ENCODE results near the gene KLHL29.
"Not testable (repeated sequence)": the region's sequence is repeated elsewhere in the genome, so short reads cannot be mapped to it uniquely, and the experiment has no call there.

Gene KLHL29

DNA sequence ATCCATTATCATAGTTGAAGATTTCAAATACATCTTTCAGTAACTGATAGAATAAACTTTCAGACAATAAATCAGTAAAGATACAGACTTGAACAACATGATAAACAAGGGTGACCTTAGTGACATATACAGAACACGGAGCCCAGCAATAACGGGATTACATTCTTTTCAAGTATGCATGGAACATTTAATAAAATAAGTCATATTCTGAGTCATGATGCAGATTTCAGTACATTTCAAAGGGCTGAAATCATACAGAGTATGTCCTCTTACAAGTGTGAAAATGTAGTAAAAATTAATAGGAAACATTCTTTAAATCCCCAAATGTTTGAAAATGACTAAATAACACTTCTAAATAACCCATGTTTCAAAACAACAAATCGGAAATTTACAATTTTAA is 17.2 kb upstream of the KLHL29 start:
- DNase-seq (ENCODE audit: low read depth, low spot score) = no peak

DNA sequence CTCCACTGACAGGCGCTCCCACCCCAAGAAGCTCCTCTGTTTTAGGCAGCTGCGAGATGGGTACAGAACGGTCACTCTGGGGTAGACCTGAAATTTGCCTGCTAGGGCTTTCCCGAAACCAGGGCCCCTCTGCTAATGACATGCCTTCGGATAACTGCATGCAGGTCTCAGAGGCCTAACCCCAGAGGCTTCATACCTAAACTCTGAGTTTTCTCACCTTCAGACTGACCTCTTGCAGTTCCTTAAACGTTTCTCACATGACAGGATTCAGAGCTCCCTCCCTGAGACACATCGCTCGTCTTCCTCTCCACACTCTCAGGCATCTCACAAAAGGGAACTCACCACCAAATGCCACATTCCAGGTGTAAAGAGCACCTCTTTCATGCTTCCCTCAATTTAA is 11.3 kb upstream of the KLHL29 start:
- no peak for DNase-seq (ENCODE audit: low read depth, low spot score)

DNA sequence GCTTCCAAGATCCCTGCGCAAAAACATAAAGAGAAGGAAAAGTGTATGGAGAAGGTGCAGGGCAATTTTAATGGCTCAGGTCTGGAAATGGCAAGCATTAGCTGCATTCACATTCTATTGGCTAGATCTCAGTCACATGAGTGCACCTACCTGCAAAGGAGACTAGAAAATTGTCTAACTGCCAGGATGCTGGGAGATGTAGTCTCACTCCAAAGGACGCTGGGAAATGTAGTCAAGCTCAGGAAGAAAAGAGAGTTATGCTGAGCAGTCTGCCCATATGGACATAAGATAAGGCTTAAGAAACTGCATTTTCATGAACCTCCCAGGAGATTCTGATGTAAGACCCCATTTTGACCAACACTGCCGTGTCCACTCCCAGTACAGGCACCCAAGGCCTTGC is 9.5 kb upstream of the KLHL29 start:
- DNase-seq (ENCODE audit: low read depth, low spot score) = no peak

DNA sequence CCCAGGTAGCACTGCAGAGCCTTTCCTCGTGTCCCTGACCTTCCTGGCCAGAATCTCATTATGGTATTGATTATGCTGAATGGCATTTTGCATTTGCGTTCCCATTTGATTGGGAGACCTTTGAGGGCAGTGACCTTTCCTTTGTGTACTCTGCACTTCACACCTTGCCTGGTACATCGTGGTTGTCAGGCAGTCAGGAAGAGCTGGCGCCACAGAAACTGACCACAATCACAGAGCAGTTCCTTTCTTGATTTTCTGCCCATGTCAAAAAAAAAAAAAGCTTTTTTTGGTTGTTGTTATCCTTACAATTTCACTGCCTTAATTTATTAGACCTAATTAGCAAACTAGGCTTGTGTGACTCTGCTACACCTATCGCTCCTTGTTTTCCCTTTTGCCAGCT is 8.9 kb upstream of the KLHL29 start:
- no peak for DNase-seq (ENCODE audit: low read depth, low spot score)

DNA sequence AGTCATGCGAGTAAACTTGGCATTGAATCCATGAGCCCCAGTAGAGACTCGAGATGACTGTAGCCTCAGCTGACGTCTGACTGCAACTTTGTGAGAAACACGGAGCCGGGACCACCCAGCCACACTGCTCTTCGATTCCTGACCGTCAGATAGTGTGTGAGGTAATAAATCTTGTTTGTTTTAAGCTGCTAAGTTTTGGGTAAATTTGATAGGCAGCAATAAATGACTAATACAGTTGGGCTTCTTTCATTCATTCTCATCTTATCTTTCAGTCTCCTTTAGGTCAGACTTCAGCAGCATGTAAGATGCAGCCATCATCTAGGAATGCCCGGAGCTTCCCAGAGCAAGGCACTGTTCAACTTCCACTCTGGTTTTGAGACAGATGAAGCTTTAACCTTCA is 8.0 kb upstream of the KLHL29 start:
- no peak for DNase-seq (ENCODE audit: low read depth, low spot score)

DNA sequence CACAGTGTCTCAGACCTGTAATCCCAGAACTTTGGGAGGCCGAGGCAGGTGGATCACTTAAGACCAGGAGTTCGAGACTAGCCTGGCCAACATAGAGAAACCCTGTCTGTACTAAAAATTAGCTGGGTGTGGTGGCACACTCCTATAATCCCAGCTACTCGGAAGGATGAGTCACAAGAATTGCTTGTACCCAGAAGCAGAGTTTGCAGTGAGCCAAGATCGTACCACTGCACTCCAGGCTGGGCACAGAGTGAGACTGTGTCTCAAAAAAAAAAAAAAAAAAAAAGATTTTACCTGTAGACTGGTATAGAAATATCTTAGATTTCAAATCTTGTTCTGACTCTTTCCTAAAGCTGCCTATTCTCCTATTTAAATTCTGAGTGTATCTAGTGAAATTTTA is 7.2 kb upstream of the KLHL29 start:
- DNase-seq (ENCODE audit: low read depth, low spot score) = no peak

DNA sequence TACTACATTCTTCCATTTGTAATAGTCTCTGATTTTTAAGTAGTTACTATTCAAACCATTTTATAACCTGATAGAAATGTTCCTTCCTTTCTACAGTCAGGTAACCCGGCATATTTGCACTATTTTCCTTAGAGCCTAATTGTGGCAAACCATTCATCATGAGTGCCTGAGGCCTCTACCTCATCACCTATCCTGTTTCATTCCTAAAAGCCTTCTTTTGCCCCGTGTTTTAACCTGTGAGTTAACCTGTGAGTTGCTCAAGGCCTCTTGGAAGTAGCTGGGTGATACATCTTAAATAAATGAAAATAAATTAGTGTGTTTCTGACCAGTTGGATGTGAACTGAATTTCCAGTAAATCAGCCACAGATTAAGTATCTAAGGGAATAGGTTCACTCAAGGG is 6.5 kb upstream of the KLHL29 start:
- DNase-seq (ENCODE audit: low read depth, low spot score) = no peak

DNA sequence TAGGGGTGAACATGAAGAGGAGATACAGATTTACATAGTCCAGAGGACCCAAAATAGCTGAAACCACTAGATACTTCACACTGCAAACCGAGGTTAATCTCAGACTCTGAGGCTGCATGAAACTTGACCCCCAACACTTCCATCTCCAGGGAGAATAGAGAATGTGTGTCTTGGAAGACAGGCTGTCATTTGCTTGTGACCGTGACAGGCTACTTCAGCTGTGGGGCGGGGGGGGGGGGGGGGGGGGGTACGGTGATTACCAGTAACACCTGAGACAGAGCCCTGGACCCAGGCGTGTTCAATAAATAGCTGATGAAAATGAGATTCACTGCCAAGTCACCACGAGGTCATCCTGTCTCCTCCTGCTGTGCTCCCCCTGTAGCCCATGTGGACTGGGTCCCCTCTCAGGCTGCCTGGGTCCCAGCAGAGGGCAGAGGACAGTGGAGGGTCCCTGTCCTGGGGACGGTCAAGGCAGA is 5.7 kb upstream of the KLHL29 start:
- no peak for DNase-seq (ENCODE audit: low read depth, low spot score)

DNA sequence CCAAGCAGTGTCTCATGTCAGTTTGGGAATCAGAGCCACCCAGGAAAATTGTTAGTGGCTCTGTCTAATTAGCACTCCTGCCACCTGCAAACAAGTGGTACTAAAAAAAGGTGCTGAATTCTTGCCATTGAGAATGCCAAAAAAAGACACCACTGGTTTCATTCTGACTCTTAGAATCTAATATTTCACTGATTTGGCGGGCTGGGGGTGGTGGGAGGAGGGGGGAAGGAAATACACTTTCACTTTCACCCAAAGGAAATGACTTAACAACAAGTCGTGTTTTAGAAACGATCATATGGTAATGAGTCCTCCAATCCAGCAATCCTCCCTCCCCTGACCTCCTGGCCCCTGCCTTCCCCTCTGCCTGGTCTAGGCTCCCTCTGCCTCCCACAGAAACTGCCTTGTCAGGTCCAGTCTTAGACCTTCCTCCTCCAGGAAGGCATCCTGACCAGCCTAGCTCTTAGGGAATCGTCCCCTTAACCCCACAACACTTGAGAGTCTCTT is 4.4 kb upstream of the KLHL29 start:
- no peak for DNase-seq (ENCODE audit: low read depth, low spot score)

DNA sequence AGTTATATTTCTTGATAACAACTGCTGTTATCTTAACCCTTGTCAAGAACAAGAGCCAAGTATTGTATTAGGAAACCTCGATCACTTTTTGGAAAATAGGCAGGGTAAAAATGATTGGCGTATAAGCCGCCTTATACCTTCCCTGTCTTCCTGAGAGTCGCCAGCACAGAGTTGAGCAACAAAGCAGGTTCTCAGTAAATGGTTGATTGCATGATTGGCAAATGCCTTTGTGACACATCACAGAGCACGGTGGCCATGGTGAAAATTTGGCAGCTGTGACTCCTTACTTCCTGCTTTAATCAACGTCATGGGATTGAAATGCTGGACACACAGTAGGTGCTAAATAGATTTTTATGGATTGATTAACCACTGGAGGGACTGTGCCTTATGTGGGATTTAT is 3.9 kb upstream of the KLHL29 start:
- DNase-seq (ENCODE audit: low read depth, low spot score) = no peak

DNA sequence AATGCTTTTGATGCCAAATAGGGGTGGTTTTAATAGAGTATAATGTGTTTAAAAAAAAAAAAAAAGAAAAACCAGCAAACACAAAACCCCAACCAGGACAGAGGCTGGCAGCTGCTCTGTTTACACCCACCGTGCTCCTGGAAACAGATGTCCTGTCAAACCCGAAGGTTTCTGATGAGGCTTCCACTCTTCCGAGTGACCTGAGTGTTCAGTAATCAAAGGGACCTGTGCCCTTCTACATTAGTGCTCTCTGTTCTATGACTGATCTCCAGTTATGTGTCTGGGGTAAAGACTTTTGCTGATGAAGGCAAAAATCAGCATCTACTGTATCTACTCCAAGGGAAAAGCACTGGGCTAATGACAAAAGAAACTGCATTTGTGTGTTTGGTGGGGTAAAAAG is 3.5 kb upstream of the KLHL29 start:
- no peak for DNase-seq (ENCODE audit: low read depth, low spot score)

DNA sequence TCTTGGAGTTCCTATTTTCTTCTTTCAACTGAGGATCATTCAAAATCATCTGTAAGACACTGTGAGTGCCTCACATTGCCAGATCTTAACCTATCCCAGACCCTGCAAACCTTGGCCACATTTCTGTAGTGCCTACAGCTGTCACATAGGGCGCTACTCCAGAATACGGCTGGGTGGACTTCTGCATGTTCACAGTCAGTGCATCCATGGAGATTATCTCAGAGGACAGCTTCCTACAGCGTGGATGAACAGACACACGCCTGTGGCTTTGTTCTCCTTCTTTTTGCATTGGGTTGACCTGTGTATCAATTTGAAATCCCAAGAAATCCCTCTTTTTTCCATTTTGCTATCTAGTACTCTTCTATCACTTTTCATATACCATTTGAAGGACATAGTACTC is 1.9 kb upstream of the KLHL29 start:
- no peak for DNase-seq (ENCODE audit: low read depth, low spot score)

DNA sequence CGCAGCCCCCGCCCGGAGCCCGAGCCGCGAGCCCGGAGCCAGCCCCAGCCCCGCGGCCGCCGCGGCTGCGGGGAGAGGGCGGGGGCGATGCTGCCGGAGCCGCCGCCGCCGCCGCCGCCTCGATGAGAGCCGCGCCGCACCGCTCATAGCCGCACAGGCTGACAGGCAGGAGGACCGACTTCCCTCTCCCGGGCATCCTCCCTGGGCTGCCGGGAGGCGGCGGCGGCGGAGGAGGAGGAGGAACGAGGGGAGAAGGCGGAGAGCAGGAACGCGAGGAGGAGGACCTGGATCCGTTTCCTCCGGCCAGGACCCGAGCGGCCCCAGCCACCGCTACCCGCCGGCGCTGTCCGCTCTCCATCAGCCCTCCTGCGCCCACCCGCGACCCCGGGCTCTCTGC is 370 bp downstream of the KLHL29 start:
- DNase-seq (ENCODE audit: low read depth, low spot score) = no peak

DNA sequence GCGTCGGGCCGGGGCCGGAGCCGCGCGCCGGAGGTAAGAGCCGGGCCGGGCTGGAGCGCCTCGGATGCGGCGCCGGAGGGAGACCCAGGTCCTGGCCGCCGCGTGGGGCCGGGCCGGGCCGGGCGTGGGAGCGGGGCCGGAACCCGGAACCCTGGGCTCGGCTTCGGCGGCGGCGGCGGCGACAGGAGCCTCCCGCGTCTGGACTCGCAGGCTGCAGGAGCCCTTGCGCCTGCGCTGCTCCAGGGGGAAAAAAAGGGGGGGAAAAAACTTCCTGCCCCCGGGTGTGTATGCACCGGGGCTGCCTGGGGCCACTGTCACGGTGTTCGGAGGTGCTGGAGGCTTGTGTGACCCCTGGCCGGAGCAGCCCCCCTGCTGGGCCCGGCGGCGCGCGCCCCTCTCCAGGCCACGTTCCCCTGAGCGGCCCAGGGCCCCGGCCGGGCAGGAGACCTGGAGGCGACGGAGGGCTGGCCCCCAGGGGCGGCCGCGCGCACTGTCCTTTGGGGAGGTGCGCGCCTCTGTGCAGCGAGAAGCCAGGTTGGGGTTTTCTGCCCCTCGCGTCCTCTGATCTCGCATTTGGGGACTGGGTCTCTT is 864 bp downstream of the KLHL29 start:
- no peak for DNase-seq (ENCODE audit: low read depth, low spot score)

DNA sequence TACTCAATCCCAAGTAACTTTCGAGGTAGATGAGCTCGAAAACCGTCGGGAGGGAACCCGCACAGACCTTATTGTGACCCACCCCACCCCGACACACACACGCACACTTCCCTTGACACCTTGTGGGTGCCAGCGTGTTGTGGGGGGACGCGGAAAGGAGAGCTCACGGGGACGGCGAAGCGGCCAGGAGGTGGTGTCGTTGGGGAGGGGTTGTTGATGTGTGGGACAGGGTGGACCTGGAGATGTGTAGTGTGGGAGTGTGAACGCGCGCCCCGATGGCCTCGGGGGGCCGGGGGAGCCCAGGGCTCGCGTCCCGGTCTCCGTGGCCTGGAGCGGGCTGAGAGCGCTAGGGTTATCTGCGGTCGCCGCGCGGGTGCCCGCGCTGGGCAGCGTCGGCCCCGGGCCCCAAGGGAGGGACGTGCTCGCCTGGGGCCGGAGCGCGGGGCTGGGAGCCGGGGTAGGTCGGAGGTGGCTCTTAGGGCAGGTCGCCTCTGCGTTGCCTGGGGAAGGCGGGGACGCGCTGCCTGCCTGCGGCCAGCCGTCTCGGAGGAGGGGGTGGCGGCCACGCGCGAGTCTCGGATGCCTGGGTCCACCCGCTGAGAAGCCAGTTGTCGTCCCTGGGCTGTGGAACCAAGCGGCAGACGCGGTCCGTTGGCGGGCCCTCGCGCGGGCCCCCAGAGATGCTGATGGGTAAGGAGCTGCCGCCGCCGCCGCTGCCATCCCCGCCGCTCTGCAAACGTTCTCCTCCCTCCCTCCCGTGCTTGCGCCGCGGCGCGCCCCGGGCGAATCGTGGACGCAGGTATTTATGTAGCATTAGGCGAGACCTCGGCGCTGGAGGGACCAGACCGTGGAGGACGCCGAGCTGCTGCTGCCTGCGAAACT is 1.6 kb downstream of the KLHL29 start:
- DNase-seq (ENCODE audit: low read depth, low spot score) = no peak

DNA sequence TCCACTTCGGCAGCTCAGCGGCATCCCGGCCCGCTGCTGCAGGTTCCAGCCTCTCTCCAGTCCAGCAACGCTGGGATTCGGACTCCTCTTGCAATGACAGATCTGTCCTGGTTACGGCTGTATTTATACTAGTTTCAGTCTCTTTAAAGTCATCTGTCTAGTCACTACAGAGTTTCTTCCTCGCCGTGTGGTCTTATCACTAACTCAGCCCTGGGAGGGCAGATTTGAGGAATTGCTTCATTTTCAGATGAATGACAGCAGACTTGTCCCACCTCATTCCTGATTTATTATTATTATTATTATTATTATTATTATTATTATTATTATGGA is 2.2 kb downstream of the KLHL29 start:
- DNase-seq (ENCODE audit: low read depth, low spot score) = no peak

DNA sequence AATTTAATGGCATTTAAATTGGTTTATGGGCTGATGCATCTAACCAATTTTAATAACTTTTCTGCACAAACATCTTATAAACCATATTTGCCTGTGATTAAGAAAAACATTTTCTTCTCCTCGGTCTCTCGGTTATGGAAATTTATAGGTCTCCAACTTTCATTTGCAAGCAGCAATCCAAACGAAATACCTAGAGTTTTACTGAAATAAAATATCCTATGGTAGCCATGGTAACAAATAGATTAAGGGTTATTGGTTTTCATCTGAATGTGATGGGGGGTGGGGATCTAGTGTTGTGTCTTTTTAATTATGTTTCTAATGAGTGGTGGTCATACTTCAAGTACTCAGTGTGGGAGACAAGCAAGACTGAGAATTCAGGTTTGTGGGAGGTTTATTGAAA is 2.9 kb downstream of the KLHL29 start:
- DNase-seq (ENCODE audit: low read depth, low spot score) = no peak

DNA sequence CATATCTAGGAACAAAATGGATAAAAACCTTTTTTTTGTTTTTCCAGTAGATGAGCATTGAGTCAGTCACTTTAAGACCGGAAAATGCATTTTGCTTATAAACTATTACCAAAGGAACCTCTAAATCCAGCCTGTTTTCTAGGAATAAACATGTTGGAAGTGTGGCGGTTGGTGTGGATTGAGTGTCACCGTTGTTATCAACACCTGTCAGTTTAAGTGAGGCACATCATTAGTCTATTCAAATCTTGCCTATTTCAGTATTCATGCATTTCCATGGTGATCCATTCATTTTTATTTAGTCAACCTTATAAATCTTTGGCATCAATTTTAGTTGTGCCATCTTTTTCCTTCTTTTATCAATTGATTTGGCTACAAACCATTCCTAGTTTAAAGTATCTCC is 3.3 kb downstream of the KLHL29 start:
- DNase-seq (ENCODE audit: low read depth, low spot score) = no peak

DNA sequence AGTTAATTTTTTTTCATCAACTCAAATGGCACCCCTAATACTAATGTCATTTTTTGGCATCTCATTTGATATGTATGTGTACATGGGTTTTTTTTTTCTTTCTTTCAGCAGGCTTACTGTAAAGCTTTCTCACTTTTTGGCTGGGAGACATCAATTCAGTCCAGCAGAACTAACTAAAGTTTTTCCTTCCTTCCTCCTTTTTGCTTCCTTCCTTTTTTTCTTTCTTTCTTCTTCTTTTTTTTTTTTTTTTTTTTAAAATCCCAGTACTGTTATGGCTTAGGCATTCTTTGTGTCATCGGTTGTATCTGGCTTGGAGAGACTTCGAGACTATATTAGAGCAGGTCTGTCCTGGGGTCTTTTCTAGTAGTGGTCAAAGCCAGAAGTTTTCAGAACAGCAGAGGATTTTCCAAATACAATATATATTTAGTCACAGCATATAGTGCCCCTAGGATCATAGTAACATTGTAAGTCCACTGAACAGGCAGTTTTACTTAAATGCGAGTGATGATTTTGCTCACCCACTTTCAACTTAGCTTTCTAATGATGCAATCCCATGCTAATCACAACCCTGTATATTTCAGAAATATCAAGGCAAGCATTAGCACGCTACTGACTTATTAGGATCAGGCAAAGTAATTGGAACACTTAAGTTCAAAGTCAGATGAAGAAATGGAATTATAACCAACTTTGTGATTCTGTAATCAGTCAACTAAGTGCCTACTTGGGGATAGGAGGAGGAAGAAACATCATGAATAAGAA is 4.0 kb downstream of the KLHL29 start:
- no peak for DNase-seq (ENCODE audit: low read depth, low spot score)

DNA sequence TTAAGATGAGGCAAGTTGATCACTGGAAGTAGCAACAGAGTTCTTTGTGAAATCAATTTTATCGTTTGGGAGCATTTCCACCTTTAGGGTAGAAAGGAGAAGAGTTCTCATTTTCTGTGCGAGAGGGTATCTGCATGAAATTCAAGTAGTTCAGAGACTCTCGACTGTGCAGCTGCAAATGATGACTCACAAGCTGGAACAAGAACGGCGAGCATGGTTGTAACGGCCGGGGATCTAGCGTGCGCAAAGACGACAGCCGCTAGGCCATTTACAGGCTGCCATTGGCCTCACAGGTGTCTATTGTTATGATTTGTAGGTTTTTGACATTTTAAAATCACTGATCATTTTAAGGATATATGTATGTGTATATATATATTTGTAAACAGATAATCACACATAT is 5.2 kb downstream of the KLHL29 start:
- no peak for DNase-seq (ENCODE audit: low read depth, low spot score)

DNA sequence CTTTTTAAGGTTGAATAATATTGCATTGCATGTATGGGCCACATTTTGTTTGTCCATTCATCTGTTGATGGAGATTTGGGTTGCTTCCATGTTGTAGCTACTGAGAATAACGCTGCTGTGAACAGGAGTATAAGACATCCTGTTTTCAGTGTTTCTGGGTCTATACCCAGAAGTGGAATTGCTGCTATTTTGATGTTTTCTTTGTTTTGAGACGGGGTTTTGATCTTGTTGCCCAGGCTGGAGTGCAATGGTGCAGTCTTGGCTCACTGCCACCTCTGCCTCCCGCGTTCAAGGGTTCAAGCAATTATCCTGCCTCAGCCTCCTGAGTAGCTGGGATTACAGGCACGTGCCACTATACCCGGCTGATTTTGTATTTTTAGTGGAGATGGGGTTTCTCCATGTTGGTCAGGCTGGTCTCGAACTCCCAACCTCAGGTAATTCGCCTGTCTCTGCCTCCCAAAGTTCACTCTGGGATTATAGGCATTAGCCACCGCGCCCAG is 6.3 kb downstream of the KLHL29 start:
- DNase-seq (ENCODE audit: low read depth, low spot score) = not testable (repeated sequence)

DNA sequence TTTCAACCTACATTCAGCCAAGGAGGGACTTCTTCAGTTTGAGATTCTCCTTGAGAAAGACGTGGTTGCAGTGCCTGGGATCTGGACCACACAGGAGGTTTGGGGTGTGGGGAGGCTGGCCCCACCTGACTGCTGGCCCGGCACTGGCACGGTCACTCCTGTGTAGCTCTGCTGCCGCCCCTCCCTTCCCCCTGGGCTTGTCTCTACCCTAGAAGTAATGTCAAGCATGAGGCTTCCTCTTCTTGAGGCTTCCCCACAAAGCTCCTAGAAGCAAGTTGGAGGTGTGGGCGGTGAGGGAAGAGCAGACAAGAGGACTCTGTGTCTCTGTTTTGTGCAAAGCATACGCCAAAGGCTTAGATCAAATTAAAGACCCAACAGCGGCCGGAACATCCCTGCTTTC is 8.7 kb downstream of the KLHL29 start:
- DNase-seq (ENCODE audit: low read depth, low spot score) = no peak
